Lung (tissue), 12 donors: ENCODE measurements around the gene NLRP2B. TPM values are rescaled to one million over a fixed set of nuclear protein-coding genes. Genes with fewer than 3 reads are reported as not detected.

Experiments
- ATAC-seq: fragments of 200-7000 bp; cut with Tn5 transposase; one replicate; pipeline ENCODE4 v1.9.1; 2020; ENCODE audit warnings: moderate number of reproducible peaks; ENCODE audit not compliant: insufficient read depth, low FRiP score
- DNase-seq, 3 donors: peaks; one replicate each; pipeline ENCODE4 v3.0.0-alpha.2; 2013 to 2017
- H3K27ac ChIP-seq, 2 donors: one replicate each; pipeline ENCODE4 v1.5.1; 2013; ENCODE audit warnings: mild to moderate bottlenecking in 2 of 2, moderate library complexity in 2 of 2, control low read depth in 1 of 2, inconsistent platforms in 1 of 2, low read depth in 1 of 2, low read length in 1 of 2
- H3K27me3 ChIP-seq, 3 donors: one replicate each; pipeline ENCODE4 v1.5.1; 2013; ENCODE audit warnings: low read length in 2 of 3; ENCODE audit not compliant: control insufficient read depth in 3 of 3, insufficient read depth in 3 of 3
- H3K36me3 ChIP-seq, 4 donors: one replicate each; pipeline ENCODE4 v1.5.1; 2013; ENCODE audit warnings: low read length in 4 of 4, mild to moderate bottlenecking in 1 of 4, moderate library complexity in 1 of 4; ENCODE audit not compliant: control insufficient read depth in 4 of 4, insufficient read depth in 4 of 4
- H3K4me1 ChIP-seq, 5 donors: one replicate each; pipeline ENCODE4 v1.5.1; 2013; ENCODE audit warnings: low read length in 5 of 5, mild to moderate bottlenecking in 2 of 5, moderate library complexity in 1 of 5; ENCODE audit not compliant: control insufficient read depth in 5 of 5, insufficient read depth in 5 of 5
- H3K4me3 ChIP-seq: one replicate; pipeline ENCODE4 v1.5.1; 2013; ENCODE audit warnings: mild to moderate bottlenecking, control low read depth, moderate library complexity
- H3K9ac ChIP-seq, 2 donors: one replicate each; pipeline ENCODE4 v1.5.1; 2013; ENCODE audit warnings: low read length in 2 of 2, control low read depth in 1 of 2; ENCODE audit not compliant: insufficient read depth in 1 of 2
- H3K9me3 ChIP-seq, 4 donors: one replicate each; pipeline ENCODE4 v1.5.1; 2013; ENCODE audit warnings: low read length in 3 of 4, mild to moderate bottlenecking in 1 of 4, moderate library complexity in 1 of 4; ENCODE audit not compliant: control insufficient read depth in 4 of 4, insufficient read depth in 3 of 4
- CTCF ChIP-seq: IDR thresholded peaks from 2 replicates; pipeline ENCODE4 v1.5.1; 2012; ENCODE audit warnings: mild to moderate bottlenecking; ENCODE audit errors: control extremely low read depth, extremely low read depth
- WGBS, 2 donors: extraction: QIAGEN DNeasy Blood & Tissue Kit; methylation state at CpG; one replicate each; pipeline ENCODE4 v1.1.7; 2013; 5-methylcytosine and 5-hydroxymethylcytosine counted together
- polyA plus RNA-seq, 2 donors: library from polyadenylated mRNA; stranded (reverse); fragments of 200-250 nt; gene quantifications; one replicate each; pipeline ENCODE4 v1.2.1, GENCODE V29; 2013
- total RNA-seq, 2 donors: library from RNA; depleted of rRNA in 1 of 2; stranded (reverse); fragments of >200 nt in 1 of 2; gene quantifications; one replicate each; pipeline ENCODE4 v1.2.1, GENCODE V29; 2014 to 2021
- donor health status: control.
- donor health status: control.
- donor health status: Bipolar disorder and iron deficiency.
- donor health status: healthy.
- donor health status: DM: yes; HTN: yes; CAD: no.

The NLRP2B gene
- total and polyA plus RNA-seq, 4 donors, result not detected

- Histone ChIP-seq H3K9me3 (peaks cover 0 to 11% (median 1%) of the 10 kb centered on the region in 4 donors), H3K27me3 (peaks cover 0 to 3% (median 0%) of the 10 kb centered on the region in 3 donors), H3K4me1 (no peaks in the 10 kb centered on the region), H3K36me3 (no peaks in the 10 kb centered on the region), H3K27ac (no peak overlapping the region), H3K9ac (no peak overlapping the region), H3K4me3 (no peak overlapping the region)
- no peak for ATAC-seq
- DNase-seq, result no peak
- WGBS, 2 donors, result 61 to 82% methylated on average over 4 of the region's 4 CpGs
- no peak for TF ChIP-seq CTCF
Measured at GRCh38 chrX:57651169-57651919, 28.7 kb downstream of the NLRP2B start.

DNA sequence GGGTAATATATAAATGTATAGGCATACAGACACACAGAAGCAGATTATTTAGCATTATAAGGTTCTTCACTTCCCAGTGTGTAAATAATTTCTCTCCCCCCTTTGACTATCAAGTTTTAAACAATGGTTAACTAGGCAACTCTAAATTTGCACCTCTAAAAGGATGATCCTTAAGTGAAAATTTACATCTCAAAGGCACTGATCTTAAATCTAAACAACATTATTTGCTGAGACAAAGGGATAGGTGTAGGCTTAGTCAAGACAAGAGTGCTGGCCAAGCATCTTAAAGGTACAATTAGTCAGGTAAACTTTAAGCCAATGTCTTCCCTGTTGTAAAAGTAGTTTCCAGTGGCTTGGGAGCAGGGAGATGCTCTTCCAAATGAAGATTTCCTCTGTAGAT is 33.0 kb downstream of the NLRP2B start:
- ATAC-seq, result no peak
- DNase-seq, result no peak
- Histone ChIP-seq H3K9me3 (peaks cover 0 to 5% (median 0%) of the 10 kb centered on the region in 4 donors), H3K27ac (no peak overlapping the region), H3K9ac (no peak overlapping the region), H3K4me1 (no peaks in the 10 kb centered on the region), H3K36me3 (no peaks in the 10 kb centered on the region), H3K4me3 (no peak overlapping the region), H3K27me3 (no peaks in the 10 kb centered on the region)
- TF ChIP-seq CTCF, result no peak

- Histone ChIP-seq H3K27me3 (no peaks in the 10 kb centered on the region), H3K9me3 (peaks cover 0 to 9% (median 0%) of the 10 kb centered on the region in 4 donors), H3K9ac (no peak overlapping the region), H3K27ac (no peak overlapping the region), H3K36me3 (no peaks in the 10 kb centered on the region), H3K4me1 (no peaks in the 10 kb centered on the region), H3K4me3 (no peak overlapping the region)
- 70 to 95% methylated on average over 1 of the region's 1 CpG for WGBS, 2 donors
- no peak for ATAC-seq
- no peak for DNase-seq
- TF ChIP-seq CTCF, result no peak
Measured at GRCh38 chrX:57643698-57644097, 36.4 kb downstream of the NLRP2B start.

DNA sequence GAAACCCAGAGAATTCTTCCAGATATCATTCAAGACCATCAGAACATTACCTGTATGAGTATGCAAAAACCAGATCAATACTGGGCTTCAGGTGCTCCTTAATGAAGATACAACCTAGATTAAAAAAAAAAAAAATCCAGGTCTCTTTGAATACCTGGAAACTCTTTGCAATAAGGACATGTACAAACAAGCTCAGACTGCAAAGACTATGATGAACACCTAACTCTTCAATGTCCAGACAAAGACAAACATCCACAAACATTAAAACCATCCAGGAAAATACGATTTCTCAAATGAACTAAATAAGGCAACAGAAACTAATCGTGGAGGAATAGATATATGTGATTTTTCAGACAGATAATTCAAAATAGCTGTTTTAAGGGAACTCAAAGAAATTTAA is 38.7 kb downstream of the NLRP2B start:
- no peak for ATAC-seq
- 49 to 78% methylated on average over 2 of the region's 2 CpGs for WGBS, 2 donors
- TF ChIP-seq CTCF, result no peak
- DNase-seq, result no peak
- Histone ChIP-seq H3K4me1 (no peaks in the 10 kb centered on the region), H3K27me3 (no peaks in the 10 kb centered on the region), H3K27ac (no peak overlapping the region), H3K9me3 (peaks cover 0 to 9% (median 0%) of the 10 kb centered on the region in 4 donors), H3K4me3 (no peak overlapping the region), H3K9ac (no peak overlapping the region), H3K36me3 (no peaks in the 10 kb centered on the region)
